Peyer's patch (tissue), 4 donors: ENCODE data around the gene ZNF674.

Experiments
- CTCF ChIP-seq, 6 experiments: fragments of 450-650 bp in 4 of 6; fragments of 200-600 bp in 2 of 6; sonication (generic) in 1 of 6; IDR thresholded peaks; one replicate each; pipeline ENCODE4 v1.5.1; 2017 to 2019; ENCODE audit warnings: antibody characterized with exemption in 6 of 6, mild to moderate bottlenecking in 3 of 6, moderate library complexity in 1 of 6
- POLR2A ChIP-seq, 2 donors: fragments of 450-650 bp; IDR thresholded peaks; one replicate each; pipeline ENCODE4 v1.5.1; 2017; ENCODE audit warnings: antibody characterized with exemption in 2 of 2, mild to moderate bottlenecking in 2 of 2, moderate library complexity in 2 of 2

GRCh38 chrX:46531442-46531841 is 13.8 kb downstream of the ZNF674 start:
- TF ChIP-seq CTCF (IDR thresholded peaks at IDR 0.05) (no peak), POLR2A (IDR thresholded peaks at IDR 0.05) (no peak)
